GM12873 (cell line): ENCODE results near the gene PBRM1.

Source experiments
- CTCF ChIP-seq: IDR thresholded peaks from 2 replicates; pipeline ENCODE4 v1.5.1; 2012; ENCODE audit warnings: low read depth, mild to moderate bottlenecking, moderate library complexity, low read length, control low read depth; ENCODE audit not compliant: insufficient read depth; ENCODE audit errors: missing control alignments

The PBRM1 gene

GRCh38 chr3:52527039-52527731, 158.5 kb downstream of the PBRM1 start:
- no peak for TF ChIP-seq CTCF

- no peak for TF ChIP-seq CTCF
These were observed 159.8 kb downstream of the PBRM1 start for GRCh38 chr3:52525680-52526561.

GRCh38 chr3:52524752-52525679, 160.7 kb downstream of the PBRM1 start:
- TF ChIP-seq CTCF: no peak

- no peak for TF ChIP-seq CTCF
These were observed 161.4 kb downstream of the PBRM1 start for GRCh38 chr3:52524258-52524751.

- TF ChIP-seq CTCF: no peak
These were observed 162.1 kb downstream of the PBRM1 start for GRCh38 chr3:52523386-52524257.

GRCh38 chr3:52522651-52523251, 163.0 kb downstream of the PBRM1 start:
- TF ChIP-seq CTCF: no peak
